A673 (cell line): ENCODE results near the gene GNLY.

ENCODE experiments used
- CTCF ChIP-seq: fragments of 300-800, 200-600 bp; sonication (generic); conservative IDR thresholded peaks from 2 replicates; pipeline ENCODE4 v1.5.1; 2017; ENCODE audit warnings: low read depth, mild to moderate bottlenecking, antibody characterized with exemption, low read length, moderate library complexity, mixed read lengths
- EZH2 ChIP-seq: fragments of 200-600 bp; sonication (generic); IDR thresholded peaks from 2 replicates; pipeline ENCODE4 v1.6.1; 2017; ENCODE audit warnings: borderline replicate concordance, low read depth, mild to moderate bottlenecking, mixed read lengths, antibody characterized with exemption, low read length; ENCODE audit not compliant: poor library complexity, severe bottlenecking

DNA sequence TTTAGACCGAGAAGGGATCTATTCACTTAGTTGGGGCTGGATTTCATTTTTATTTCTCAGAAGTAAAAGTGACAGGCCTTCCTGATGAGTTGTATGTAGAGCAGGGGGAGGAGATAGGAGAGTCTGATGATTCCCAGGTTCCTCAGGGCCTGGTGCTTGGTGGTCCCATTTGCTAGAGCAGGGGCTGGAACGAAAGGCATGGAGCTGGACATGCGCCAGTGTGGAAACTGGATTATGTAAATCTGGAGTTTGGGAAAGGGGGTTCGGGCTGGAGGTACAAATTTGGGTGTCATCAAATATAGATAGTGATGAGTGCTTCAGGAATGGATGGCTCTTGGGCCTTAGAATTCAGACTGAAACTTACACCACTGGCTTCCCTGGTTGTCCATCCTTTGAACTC lies 27.5 kb downstream of the GNLY start:
- TF ChIP-seq CTCF = no peak
- no peak for TF ChIP-seq EZH2
